ENCODE measurements around the gene GIMD1.

The GIMD1 gene

GRCh38 chr4:106312377-106312776 lies 56.2 kb downstream of the GIMD1 start:
- DNase-seq, result peak; percentile 42

Data from amniotic stem cell (primary cell).